Vagina (tissue), 2 donors: Measurements from ENCODE around the gene ERCC8. TPM values are rescaled to one million over a fixed set of nuclear protein-coding genes. Genes with fewer than 3 reads are reported as not detected.

Source experiments
- DNase-seq, 2 donors: peaks; one replicate each; pipeline ENCODE4 v3.0.0-alpha.2; 2017; ENCODE audit errors: extremely low spot score in 2 of 2
- H3K27ac ChIP-seq: fragments of 200-600 bp; sonication (generic); one replicate; pipeline ENCODE4 v1.5.1; 2019
- H3K27me3 ChIP-seq: fragments of 200-600 bp; sonication (generic); one replicate; pipeline ENCODE4 v1.5.1; 2019
- H3K36me3 ChIP-seq, 2 donors: fragments of 200-600 bp; sonication (generic); one replicate each; pipeline ENCODE4 v1.5.1; 2017 to 2019
- H3K4me1 ChIP-seq: fragments of 200-600 bp; sonication (generic); one replicate; pipeline ENCODE4 v1.5.1; 2019
- H3K4me3 ChIP-seq, 2 donors: fragments of 200-600 bp; sonication (generic); 1 replicate in 1 of 2; 2 replicates in 1 of 2; pipeline ENCODE4 v1.5.1; 2016 to 2019
- H3K9me3 ChIP-seq: fragments of 200-600 bp; sonication (generic); one replicate; pipeline ENCODE4 v1.5.1; 2019
- CTCF ChIP-seq, 3 experiments: fragments of 450-650 bp in 2 of 3; fragments of 200-600 bp in 1 of 3; sonication (generic) in 1 of 3; IDR thresholded peaks; one replicate each; pipeline ENCODE4 v1.5.1; 2017 to 2019; ENCODE audit warnings: antibody characterized with exemption in 3 of 3, mild to moderate bottlenecking in 2 of 3, moderate library complexity in 2 of 3
- POLR2A ChIP-seq, 2 donors: fragments of 450-650 bp; IDR thresholded peaks; one replicate each; pipeline ENCODE4 v1.6.1; 2017; ENCODE audit warnings: antibody characterized with exemption in 2 of 2, mild to moderate bottlenecking in 2 of 2, moderate library complexity in 2 of 2
- POLR2AphosphoS5 ChIP-seq, 2 donors: sonication (generic); formaldehyde crosslinking; IDR thresholded peaks; one replicate each; pipeline ENCODE4 v1.9.0; 2017; ENCODE audit warnings: antibody characterized with exemption in 2 of 2, mild to moderate bottlenecking in 2 of 2, low read depth in 1 of 2; ENCODE audit not compliant: insufficient read depth in 1 of 2
- intact Hi-C: fragments of 100-400 bp; cut with DNase I; formaldehyde crosslinking; loops from one replicate; pipeline ENCODE4 v1.15.1; 2023
- total RNA-seq: library from RNA; depleted of rRNA; stranded (reverse); fragments of >200 nt; gene quantifications from one replicate; pipeline ENCODE4 v1.2.3, GENCODE V29; 2016

The ERCC8 gene
- total RNA-seq, 1 donor from 2014 or later = 5.9 TPM

GRCh38 chr5:60833520-60833919 lies 111.3 kb downstream of the ERCC8 start:
- TF ChIP-seq POLR2AphosphoS5 (IDR thresholded peaks at IDR 0.05; ENCODE audit: insufficient read depth in 1 of 2, low read depth in 1 of 2) (no peak), POLR2A (IDR thresholded peaks at IDR 0.05) (no peak), CTCF (IDR thresholded peaks at IDR 0.05) (no peak)
- intact Hi-C loops = no loop called here
- Histone ChIP-seq H3K4me1 (no peaks in the 10 kb centered on the region), H3K9me3 (no peaks in the 10 kb centered on the region), H3K36me3 (no peaks in the 10 kb centered on the region), H3K4me3 (no peak overlapping the region), H3K27ac (no peak overlapping the region), H3K27me3 (no peaks in the 10 kb centered on the region)
- DNase-seq = no peak

GRCh38 chr5:60830581-60831127 lies 114.2 kb downstream of the ERCC8 start:
- intact Hi-C loops = no loop called here

GRCh38 chr5:60829490-60830266 lies 115.2 kb downstream of the ERCC8 start:
- no peak for DNase-seq
- H3K36me3 ChIP-seq = no peaks in the 10 kb centered on the region
- H3K9me3 ChIP-seq = no peaks in the 10 kb centered on the region
- H3K27ac ChIP-seq = no peak overlapping the region
- no peaks in the 10 kb centered on the region for H3K27me3 ChIP-seq
- TF ChIP-seq CTCF (IDR thresholded peaks at IDR 0.05) (no peak), POLR2A (IDR thresholded peaks at IDR 0.05) (no peak), POLR2AphosphoS5 (IDR thresholded peaks at IDR 0.05; ENCODE audit: insufficient read depth in 1 of 2, low read depth in 1 of 2) (peak in 1 of 2 donors; percentile 39)
- H3K4me3 ChIP-seq = no peak overlapping the region
- intact Hi-C loops = no loop called here
- no peaks in the 10 kb centered on the region for H3K4me1 ChIP-seq

More at GRCh38 chr5:60830581-60831127, 114.2 kb downstream of the ERCC8 start:
- Histone ChIP-seq H3K4me1 (no peaks in the 10 kb centered on the region), H3K27ac (no peak overlapping the region), H3K36me3 (no peaks in the 10 kb centered on the region), H3K9me3 (no peaks in the 10 kb centered on the region), H3K27me3 (no peaks in the 10 kb centered on the region), H3K4me3 (no peak overlapping the region)
- no peak for DNase-seq
- no peak for TF ChIP-seq POLR2AphosphoS5 (IDR thresholded peaks at IDR 0.05; ENCODE audit: insufficient read depth in 1 of 2, low read depth in 1 of 2)
- no peak for TF ChIP-seq POLR2A (IDR thresholded peaks at IDR 0.05)
- TF ChIP-seq CTCF (IDR thresholded peaks at IDR 0.05) = no peak

- intact Hi-C loops = no loop called here
- Histone ChIP-seq H3K36me3 (no peaks in the 10 kb centered on the region), H3K4me3 (no peak overlapping the region), H3K27ac (no peak overlapping the region), H3K9me3 (no peaks in the 10 kb centered on the region), H3K27me3 (no peaks in the 10 kb centered on the region), H3K4me1 (no peaks in the 10 kb centered on the region)
- no peak for DNase-seq
- TF ChIP-seq CTCF (IDR thresholded peaks at IDR 0.05) (no peak), POLR2A (IDR thresholded peaks at IDR 0.05) (no peak), POLR2AphosphoS5 (IDR thresholded peaks at IDR 0.05; ENCODE audit: insufficient read depth in 1 of 2, low read depth in 1 of 2) (no peak)
Observed at GRCh38 chr5:60827201-60827600, 117.7 kb downstream of the ERCC8 start.

- Histone ChIP-seq H3K27me3 (no peaks in the 10 kb centered on the region), H3K36me3 (no peaks in the 10 kb centered on the region), H3K4me3 (no peak overlapping the region), H3K4me1 (no peaks in the 10 kb centered on the region), H3K9me3 (no peaks in the 10 kb centered on the region), H3K27ac (no peak overlapping the region)
- DNase-seq = no peak
- no peak for TF ChIP-seq POLR2A (IDR thresholded peaks at IDR 0.05)
- no peak for TF ChIP-seq POLR2AphosphoS5 (IDR thresholded peaks at IDR 0.05; ENCODE audit: insufficient read depth in 1 of 2, low read depth in 1 of 2)
- TF ChIP-seq CTCF (IDR thresholded peaks at IDR 0.05) = no peak
- intact Hi-C loops = no loop called here
Observed at GRCh38 chr5:60826653-60827052, 118.2 kb downstream of the ERCC8 start.
